Measurements from ENCODE around the gene MAP3K15.

DNA sequence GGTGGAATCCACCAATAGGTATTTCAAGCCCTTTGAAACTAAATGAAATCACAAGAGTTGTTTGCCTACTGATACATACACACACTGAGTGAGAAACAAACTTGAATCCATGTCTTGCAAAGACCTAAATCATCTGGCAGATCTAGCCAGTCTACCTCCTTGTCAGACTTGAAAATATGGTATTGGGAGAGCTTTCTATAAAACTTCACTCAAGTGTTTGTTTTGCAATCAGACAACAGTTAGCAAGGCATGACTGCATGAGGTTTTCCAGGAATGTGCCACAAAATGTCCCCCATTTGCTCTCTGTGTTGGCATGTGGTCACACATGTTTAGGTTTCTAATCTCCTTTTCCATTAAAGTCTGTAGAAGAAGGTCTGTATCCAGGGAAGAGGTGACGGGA, 52.4 kb downstream of the MAP3K15 start:
- TF ChIP-seq CTCF (IDR thresholded peaks at IDR 0.05; ENCODE audit: insufficient read depth, low read length), result no peak
- TF ChIP-seq POLR2AphosphoS5 (IDR thresholded peaks at IDR 0.05; ENCODE audit: low read depth), result no peak
- TF ChIP-seq GABPA (IDR thresholded peaks at IDR 0.05; ENCODE audit: low read depth), result no peak
- no peak for TF ChIP-seq SPI1 (IDR thresholded peaks at IDR 0.05; ENCODE audit: borderline replicate concordance, low read depth)
- TF ChIP-seq, protein P1, sequence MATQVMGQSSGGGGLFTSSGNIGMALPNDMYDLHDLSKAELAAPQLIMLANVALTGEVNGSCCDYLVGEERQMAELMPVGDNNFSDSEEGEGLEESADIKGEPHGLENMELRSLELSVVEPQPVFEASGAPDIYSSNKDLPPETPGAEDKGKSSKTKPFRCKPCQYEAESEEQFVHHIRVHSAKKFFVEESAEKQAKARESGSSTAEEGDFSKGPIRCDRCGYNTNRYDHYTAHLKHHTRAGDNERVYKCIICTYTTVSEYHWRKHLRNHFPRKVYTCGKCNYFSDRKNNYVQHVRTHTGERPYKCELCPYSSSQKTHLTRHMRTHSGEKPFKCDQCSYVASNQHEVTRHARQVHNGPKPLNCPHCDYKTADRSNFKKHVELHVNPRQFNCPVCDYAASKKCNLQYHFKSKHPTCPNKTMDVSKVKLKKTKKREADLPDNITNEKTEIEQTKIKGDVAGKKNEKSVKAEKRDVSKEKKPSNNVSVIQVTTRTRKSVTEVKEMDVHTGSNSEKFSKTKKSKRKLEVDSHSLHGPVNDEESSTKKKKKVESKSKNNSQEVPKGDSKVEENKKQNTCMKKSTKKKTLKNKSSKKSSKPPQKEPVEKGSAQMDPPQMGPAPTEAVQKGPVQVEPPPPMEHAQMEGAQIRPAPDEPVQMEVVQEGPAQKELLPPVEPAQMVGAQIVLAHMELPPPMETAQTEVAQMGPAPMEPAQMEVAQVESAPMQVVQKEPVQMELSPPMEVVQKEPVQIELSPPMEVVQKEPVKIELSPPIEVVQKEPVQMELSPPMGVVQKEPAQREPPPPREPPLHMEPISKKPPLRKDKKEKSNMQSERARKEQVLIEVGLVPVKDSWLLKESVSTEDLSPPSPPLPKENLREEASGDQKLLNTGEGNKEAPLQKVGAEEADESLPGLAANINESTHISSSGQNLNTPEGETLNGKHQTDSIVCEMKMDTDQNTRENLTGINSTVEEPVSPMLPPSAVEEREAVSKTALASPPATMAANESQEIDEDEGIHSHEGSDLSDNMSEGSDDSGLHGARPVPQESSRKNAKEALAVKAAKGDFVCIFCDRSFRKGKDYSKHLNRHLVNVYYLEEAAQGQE (IDR thresholded peaks at IDR 0.05; ENCODE audit: insufficient replicate concordance, low read depth), result no peak
